GM19238 (cell line): ENCODE results near the gene HES1.

Experiments used
- DNase-seq: peaks from one replicate; pipeline ENCODE4 v3.0.0; 2011; ENCODE audit warnings: low spot score; ENCODE audit not compliant: insufficient read length

Gene HES1

GRCh38 chr3:194166682-194167479 lies 30.9 kb downstream of the HES1 start:
- no peak for DNase-seq

GRCh38 chr3:194167480-194168282 lies 31.7 kb downstream of the HES1 start:
- no peak for DNase-seq

GRCh38 chr3:194168994-194169393 lies 33.0 kb downstream of the HES1 start:
- no peak for DNase-seq

- no peak for DNase-seq
These were observed 33.6 kb downstream of the HES1 start for GRCh38 chr3:194169595-194169994.

- no peak for DNase-seq
These were observed 34.8 kb downstream of the HES1 start for GRCh38 chr3:194170793-194171192.

- DNase-seq: no peak
These were observed 38.5 kb downstream of the HES1 start for GRCh38 chr3:194174406-194174805.

- no peak for DNase-seq
These were observed 39.0 kb downstream of the HES1 start for GRCh38 chr3:194174980-194175379.

- DNase-seq: no peak
These were observed 40.5 kb downstream of the HES1 start for GRCh38 chr3:194176274-194176991.

- DNase-seq: no peak
These were observed 41.2 kb downstream of the HES1 start for GRCh38 chr3:194177141-194177540.

GRCh38 chr3:194178128-194178527 lies 42.2 kb downstream of the HES1 start:
- DNase-seq: no peak

GRCh38 chr3:194178669-194179068 lies 42.7 kb downstream of the HES1 start:
- no peak for DNase-seq

GRCh38 chr3:194180570-194180969 lies 44.6 kb downstream of the HES1 start:
- no peak for DNase-seq

GRCh38 chr3:194181612-194182529 lies 45.9 kb downstream of the HES1 start:
- no peak for DNase-seq

- DNase-seq: no peak
These were observed 47.3 kb downstream of the HES1 start for GRCh38 chr3:194183271-194183670.

GRCh38 chr3:194184265-194184751 lies 48.4 kb downstream of the HES1 start:
- no peak for DNase-seq

- DNase-seq: no peak
These were observed 48.9 kb downstream of the HES1 start for GRCh38 chr3:194184801-194185200.

- no peak for DNase-seq
These were observed 49.3 kb downstream of the HES1 start for GRCh38 chr3:194185221-194185620.

GRCh38 chr3:194187233-194187944 lies 51.4 kb downstream of the HES1 start:
- DNase-seq: no peak
